ENCODE results near the gene SEC14L2.
"Not testable (repeated sequence)": the region's sequence is repeated elsewhere in the genome, so short reads cannot be mapped to it uniquely, and the experiment has no call there.

DNA sequence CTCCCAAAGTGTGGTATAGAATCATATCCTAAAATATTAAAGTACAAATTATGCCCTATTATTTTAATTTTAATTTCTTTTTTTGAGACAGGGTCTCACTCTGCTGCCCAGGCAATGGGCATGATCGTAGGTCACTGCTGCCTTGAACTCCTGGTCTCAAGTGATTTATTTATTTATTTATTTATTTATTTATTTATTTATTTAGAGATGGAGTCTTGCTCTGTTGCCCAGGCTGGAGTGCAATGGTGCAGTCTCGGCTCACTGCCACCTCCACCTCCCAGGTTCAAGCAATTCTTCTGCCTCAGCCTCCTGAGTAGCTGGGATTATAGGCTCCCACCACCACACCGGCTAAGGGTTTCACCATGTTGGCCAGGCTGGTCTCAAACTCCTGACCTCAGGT lies 4.2 kb downstream of the SEC14L2 start:
- TF ChIP-seq, protein P1, sequence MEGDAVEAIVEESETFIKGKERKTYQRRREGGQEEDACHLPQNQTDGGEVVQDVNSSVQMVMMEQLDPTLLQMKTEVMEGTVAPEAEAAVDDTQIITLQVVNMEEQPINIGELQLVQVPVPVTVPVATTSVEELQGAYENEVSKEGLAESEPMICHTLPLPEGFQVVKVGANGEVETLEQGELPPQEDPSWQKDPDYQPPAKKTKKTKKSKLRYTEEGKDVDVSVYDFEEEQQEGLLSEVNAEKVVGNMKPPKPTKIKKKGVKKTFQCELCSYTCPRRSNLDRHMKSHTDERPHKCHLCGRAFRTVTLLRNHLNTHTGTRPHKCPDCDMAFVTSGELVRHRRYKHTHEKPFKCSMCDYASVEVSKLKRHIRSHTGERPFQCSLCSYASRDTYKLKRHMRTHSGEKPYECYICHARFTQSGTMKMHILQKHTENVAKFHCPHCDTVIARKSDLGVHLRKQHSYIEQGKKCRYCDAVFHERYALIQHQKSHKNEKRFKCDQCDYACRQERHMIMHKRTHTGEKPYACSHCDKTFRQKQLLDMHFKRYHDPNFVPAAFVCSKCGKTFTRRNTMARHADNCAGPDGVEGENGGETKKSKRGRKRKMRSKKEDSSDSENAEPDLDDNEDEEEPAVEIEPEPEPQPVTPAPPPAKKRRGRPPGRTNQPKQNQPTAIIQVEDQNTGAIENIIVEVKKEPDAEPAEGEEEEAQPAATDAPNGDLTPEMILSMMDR (IDR thresholded peaks at IDR 0.05; ENCODE audit: low read depth, low read length), result not testable (repeated sequence)
- not testable (repeated sequence) for TF ChIP-seq MYC (IDR thresholded peaks at IDR 0.05; ENCODE audit: low read depth, low read length)
